Natural killer cell treated with Interleukin-12 subunit alpha and Interleukin-12 subunit beta and Interleukin-15 and Interleukin-18, amount 100 ng/mL, for 72 hours (primary cell): ENCODE measurements around the gene TFB2M. TPM values are rescaled to one million over a fixed set of nuclear protein-coding genes. Genes with fewer than 3 reads are reported as not detected.
A peak's percentile ranks its signal among the peaks of the same experiment; 100 is the strongest.
"Not testable (repeated sequence)": the region's sequence is repeated elsewhere in the genome, so short reads cannot be mapped to it uniquely, and the experiment has no call there.

Experiments
- ATAC-seq, 2 donors: fragments of 150-1000 bp; cut with Tn5 transposase in 1 of 2; sonication (Bioruptor Pico), chemical (Tn5 transposase) in 1 of 2; 2 replicates each; pipeline ENCODE4 v1.10.0; 2021
- DNase-seq: peaks from one replicate; pipeline ENCODE4 v3.0.0; 2022; ENCODE audit warnings: low spot score
- H3K27ac Mint-ChIP-seq, 2 donors: 1 replicate in 1 of 2; 2 replicates in 1 of 2; pipeline ENCODE4 v1.8.0; 2022; ENCODE audit warnings: mixed read lengths in 2 of 2, mild to moderate bottlenecking in 1 of 2, moderate library complexity in 1 of 2
- H3K27me3 Mint-ChIP-seq, 2 donors: 1 replicate in 1 of 2; 2 replicates in 1 of 2; pipeline ENCODE4 v1.8.0; 2022; ENCODE audit warnings: mixed read lengths in 2 of 2
- H3K36me3 Mint-ChIP-seq: one replicate; pipeline ENCODE4 v1.8.0; 2022; ENCODE audit warnings: mixed read lengths
- H3K4me1 Mint-ChIP-seq, 2 donors: 1 replicate in 1 of 2; 2 replicates in 1 of 2; pipeline ENCODE4 v1.8.0; 2022; ENCODE audit warnings: low read depth in 2 of 2, mixed read lengths in 2 of 2, mild to moderate bottlenecking in 1 of 2
- H3K4me3 Mint-ChIP-seq: one replicate; pipeline ENCODE4 v1.8.0; 2022; ENCODE audit warnings: mixed read lengths
- H3K9me3 Mint-ChIP-seq: 2 replicates; pipeline ENCODE4 v1.8.0; 2022; ENCODE audit warnings: mixed read lengths
- total RNA-seq, 2 donors: library from RNA; stranded (reverse); gene quantifications; one replicate each; pipeline ENCODE4 v1.2.3, GENCODE V29; 2022

Gene TFB2M, protein sequence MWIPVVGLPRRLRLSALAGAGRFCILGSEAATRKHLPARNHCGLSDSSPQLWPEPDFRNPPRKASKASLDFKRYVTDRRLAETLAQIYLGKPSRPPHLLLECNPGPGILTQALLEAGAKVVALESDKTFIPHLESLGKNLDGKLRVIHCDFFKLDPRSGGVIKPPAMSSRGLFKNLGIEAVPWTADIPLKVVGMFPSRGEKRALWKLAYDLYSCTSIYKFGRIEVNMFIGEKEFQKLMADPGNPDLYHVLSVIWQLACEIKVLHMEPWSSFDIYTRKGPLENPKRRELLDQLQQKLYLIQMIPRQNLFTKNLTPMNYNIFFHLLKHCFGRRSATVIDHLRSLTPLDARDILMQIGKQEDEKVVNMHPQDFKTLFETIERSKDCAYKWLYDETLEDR
- 10 to 100 TPM; 15.7 to 20.3 TPM for total RNA-seq

DNA sequence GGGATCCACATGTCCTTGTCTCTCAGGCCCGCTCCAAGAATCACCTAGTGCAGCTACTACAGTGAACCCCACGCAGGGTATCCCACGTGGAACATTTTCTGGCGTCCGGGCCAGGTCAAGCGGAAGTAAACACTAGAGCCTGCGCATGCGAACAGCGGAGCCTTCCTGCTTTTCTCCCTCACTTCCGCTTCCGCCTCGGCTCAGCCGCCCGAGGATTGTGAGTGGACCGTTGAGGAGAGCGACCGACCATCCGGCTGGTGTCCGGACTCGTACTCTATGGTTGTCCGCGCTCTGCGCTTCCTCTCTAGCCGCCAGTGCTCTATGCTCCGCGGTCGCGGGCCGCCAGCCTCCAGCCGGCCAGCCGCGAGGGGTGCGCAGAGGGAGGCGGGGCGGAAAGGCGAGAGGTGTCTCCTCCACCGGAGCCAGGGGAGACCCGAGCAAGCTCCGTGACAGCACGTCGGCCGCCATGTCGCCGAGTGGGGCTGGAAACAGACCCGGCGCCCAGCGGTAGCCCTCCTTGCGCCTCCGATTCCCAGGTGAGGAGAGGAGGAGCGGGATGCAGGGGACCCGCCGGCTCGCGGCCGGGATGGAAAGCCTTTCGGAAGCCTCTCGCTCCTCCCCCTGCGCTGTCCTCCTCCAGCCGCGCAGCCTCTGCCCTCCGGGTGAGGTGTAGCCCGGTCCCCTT lies at the start of gene TFB2M, which contains the start of gene CNST:
Gene TFB2M, minus strand, starts transcription at position 134 of the 685 bp plus-strand sequence. Its CDS starts 123 bp downstream, at position 11.
Gene CNST, plus strand, starts transcription at position 329 of the 685 bp plus-strand sequence. CDS start 25,107 bp downstream, outside the sequence.
- ATAC-seq (peak; percentile 99), DNase-seq (peak; percentile 99)
- Mint-ChIP-seq H3K9me3 (no peaks in the 10 kb centered on the region), H3K27ac (peak within 1 kb of the TSS; percentile 88 to 98), H3K4me3 (peak within 1 kb of the TSS; percentile 96), H3K4me1 (peaks cover 28 to 37% of the 10 kb centered on the region in 2 donors), H3K27me3 (no peaks in the 10 kb centered on the region), H3K36me3 (peaks cover 10% of the 10 kb centered on the region)

DNA sequence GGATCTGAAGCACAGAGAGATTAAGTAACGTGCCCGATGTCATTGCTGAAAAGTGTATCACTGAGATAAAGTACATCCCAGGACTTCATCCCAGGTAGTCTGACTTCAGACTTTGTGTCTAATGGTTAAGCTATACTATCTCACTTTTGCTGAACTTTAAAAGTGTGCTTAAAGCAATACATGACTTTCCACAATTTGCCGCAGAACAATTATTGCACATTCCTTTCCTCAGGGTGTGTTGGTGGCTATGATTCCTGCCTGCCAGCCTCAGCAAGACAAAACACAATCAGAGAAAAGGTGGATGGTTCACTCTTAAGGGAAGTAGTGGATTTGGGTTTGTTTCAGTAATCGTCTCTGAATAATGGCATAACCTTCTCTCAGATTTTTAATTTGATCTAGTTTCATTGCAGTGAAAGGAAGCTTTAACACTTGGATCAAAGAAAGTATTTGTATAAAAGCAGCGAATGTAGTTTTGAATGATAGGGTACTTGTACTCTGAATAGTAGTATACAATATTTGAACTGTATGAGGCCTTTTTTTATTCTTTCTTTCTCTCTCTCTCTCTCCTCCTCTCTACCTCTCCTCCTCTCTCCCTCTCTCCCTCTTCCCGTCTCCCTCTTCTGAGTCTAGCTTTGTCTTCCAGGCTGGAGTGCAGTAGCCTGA lies 47.2 kb upstream of the TFB2M start:
- ATAC-seq (no peak), DNase-seq (no peak)
- Mint-ChIP-seq H3K4me3 (no peak overlapping the region), H3K9me3 (no peaks in the 10 kb centered on the region), H3K36me3 (no peaks in the 10 kb centered on the region), H3K4me1 (peaks cover 23 to 32% of the 10 kb centered on the region in 2 donors), H3K27me3 (no peaks in the 10 kb centered on the region), H3K27ac (peak overlapping the region in 1 of 2 donors; percentile 66)

DNA sequence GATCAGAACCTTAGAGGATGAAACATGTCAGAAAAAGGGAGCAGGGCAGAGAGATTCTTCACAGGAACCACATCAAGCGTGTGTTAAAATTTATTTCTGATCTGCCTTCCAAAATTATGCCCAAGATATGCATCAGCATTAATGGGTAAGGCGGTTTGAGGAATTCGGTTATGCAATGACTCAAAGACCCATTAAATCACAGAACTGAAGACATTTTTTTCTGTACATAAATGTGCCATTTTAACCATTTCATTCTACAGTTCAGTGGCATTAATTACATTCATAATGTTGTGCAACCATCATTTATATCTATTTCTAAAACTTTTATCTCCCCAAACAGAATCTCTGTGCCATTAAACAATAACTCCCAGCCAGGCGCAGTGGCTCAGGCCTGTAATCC lies 43.6 kb upstream of the TFB2M start:
- H3K27me3 Mint-ChIP-seq, result no peaks in the 10 kb centered on the region
- ATAC-seq, result no peak
- H3K9me3 Mint-ChIP-seq, result no peaks in the 10 kb centered on the region
- no peak overlapping the region for H3K4me3 Mint-ChIP-seq
- peaks cover 23 to 35% of the 10 kb centered on the region in 2 donors for H3K4me1 Mint-ChIP-seq
- H3K27ac Mint-ChIP-seq, result peak overlapping the region in 1 of 2 donors; percentile 51
- no peaks in the 10 kb centered on the region for H3K36me3 Mint-ChIP-seq
- DNase-seq, result no peak

DNA sequence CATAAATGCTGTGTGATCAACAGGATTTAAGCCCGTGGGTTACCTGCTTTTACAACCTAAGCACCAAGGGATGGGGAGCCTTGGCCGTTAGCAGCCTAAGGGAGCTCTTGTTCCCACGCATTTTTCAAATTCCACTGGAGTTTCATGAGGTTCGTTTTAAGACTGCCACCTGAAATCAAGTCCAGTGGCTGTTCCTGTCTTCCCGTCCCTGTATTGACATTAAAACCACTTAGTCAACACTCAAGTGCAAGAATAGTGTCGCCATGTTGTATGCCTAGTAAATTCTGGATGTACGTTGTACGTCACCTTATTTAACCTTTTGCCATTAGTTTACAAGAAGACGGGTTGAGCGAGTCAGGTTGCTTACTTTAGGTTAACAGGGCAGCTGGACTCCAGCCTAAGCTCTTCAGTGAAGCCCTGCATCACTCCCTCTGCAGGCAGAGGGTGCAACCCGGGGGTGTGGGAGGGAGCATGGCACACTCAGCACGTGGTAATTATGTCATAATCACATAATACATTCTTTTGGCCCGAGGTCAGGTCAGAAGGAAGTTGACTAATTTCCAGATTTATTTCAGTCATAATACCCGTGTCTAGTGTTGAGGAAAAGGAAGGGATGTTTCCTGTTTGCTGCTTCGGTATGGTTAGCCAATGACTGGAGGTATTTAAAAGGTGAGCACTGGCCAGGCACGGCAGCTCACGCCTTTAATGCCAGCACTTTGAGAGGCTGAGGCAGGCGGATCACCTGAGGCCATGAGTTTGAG lies 42.7 kb upstream of the TFB2M start:
- Mint-ChIP-seq H3K4me1 (peaks cover 23 to 32% of the 10 kb centered on the region in 2 donors), H3K36me3 (no peaks in the 10 kb centered on the region), H3K9me3 (no peaks in the 10 kb centered on the region), H3K27me3 (no peaks in the 10 kb centered on the region), H3K4me3 (peak overlapping the region; percentile 25), H3K27ac (peak overlapping the region; percentile 51)
- peak; percentile 64 for DNase-seq
- ATAC-seq, result peak; percentile 82 to 94

DNA sequence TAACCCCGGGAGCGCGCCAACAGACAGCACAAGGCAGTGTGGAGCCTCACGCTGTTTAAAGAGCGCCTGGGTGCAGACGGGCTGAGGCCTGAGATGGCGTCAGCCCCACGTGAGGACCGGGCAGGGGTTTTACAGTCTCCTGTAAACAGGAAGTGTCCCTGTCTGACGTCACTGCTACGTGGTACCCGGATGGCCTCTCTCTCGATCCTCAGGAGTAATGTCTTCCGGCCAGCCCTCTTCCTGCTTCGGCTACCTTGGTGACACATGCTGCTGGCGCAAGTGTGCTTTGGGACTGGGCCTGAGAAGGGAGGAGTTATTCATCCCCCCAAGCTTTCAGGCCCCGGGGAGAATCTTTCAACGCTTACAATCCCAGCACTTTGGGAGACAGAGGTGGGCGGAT lies 41.4 kb upstream of the TFB2M start:
- no peak overlapping the region for H3K4me3 Mint-ChIP-seq
- H3K27ac Mint-ChIP-seq, result no peak overlapping the region
- no peak for DNase-seq
- peaks cover 33 to 39% of the 10 kb centered on the region in 2 donors for H3K4me1 Mint-ChIP-seq
- H3K36me3 Mint-ChIP-seq, result no peaks in the 10 kb centered on the region
- H3K27me3 Mint-ChIP-seq, result no peaks in the 10 kb centered on the region
- no peaks in the 10 kb centered on the region for H3K9me3 Mint-ChIP-seq
- ATAC-seq, result no peak

DNA sequence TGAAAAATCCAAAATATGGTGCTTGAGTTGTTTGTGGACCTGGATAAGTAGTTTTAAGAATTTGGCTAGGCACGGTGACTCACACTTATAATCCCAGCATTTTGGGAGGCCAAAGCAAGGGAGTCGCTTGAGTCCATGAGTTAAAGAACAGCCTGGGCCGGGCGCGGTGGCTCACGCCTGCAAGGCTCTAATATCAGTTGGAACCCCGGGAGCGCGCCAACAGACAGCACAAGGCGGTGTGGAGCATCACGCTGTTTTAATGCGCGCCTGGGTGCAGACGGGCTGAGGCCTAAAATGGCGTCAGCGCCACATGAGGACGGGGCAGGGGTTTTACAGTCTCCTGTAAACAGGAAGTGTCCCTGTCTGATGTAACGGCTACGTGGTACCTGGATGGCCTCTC lies 39.2 kb upstream of the TFB2M start:
- H3K27ac Mint-ChIP-seq, ATAC-seq, DNase-seq, H3K4me3 Mint-ChIP-seq, H3K27me3 Mint-ChIP-seq, H3K9me3 Mint-ChIP-seq, H3K36me3 Mint-ChIP-seq: not testable (repeated sequence)
- H3K4me1 Mint-ChIP-seq, result peaks cover 41 to 45% of the 10 kb centered on the region in 2 donors

DNA sequence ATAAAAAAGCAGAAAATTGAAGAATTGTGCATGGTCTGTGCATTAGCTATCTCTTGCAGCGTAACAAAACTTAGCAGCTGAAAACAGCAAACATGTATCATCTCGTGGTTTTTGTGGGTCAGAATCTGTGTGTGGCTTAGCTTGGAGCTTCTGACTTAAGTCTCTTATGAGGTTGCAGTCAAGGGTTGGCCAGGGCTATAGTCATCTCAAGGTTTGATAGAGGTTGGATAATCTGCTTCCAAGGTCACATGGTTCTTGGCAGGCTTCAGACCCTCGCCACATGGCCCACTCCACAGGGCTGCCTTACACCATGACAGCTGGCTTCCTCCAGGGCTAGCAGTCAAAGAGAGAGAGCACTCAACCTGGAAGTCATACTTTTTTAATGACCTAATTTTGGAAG lies 36.1 kb upstream of the TFB2M start:
- no peak for DNase-seq
- peak; percentile 67 to 88 for ATAC-seq
- H3K27ac Mint-ChIP-seq, result peak overlapping the region in 1 of 2 donors; percentile 62
- H3K9me3 Mint-ChIP-seq, result no peaks in the 10 kb centered on the region
- H3K27me3 Mint-ChIP-seq, result no peaks in the 10 kb centered on the region
- no peak overlapping the region for H3K4me3 Mint-ChIP-seq
- H3K4me1 Mint-ChIP-seq, result peaks cover 32 to 38% of the 10 kb centered on the region in 2 donors
- no peaks in the 10 kb centered on the region for H3K36me3 Mint-ChIP-seq

DNA sequence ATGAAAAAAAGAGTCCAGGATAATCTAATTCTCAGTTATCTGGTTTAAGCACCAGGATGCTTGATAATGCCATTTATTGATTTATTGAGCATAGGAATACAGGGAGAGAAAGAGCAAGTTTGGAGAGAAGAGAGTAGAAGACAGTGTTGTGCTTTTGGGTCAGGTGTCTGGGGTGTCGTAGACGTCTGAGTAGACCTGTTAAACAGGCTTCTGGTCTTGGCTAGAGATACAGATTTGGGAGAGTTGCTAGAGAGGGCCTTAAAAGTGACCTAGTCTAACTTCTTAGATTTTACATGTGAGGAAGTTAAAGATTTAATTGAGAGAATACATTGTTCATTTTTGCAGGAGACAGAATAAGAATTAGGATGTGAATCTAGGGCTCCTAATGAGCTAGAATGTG lies 34.5 kb upstream of the TFB2M start:
- Mint-ChIP-seq H3K4me3 (no peak overlapping the region), H3K9me3 (no peaks in the 10 kb centered on the region), H3K27ac (no peak overlapping the region), H3K36me3 (no peaks in the 10 kb centered on the region), H3K27me3 (no peaks in the 10 kb centered on the region), H3K4me1 (peaks cover 32 to 38% of the 10 kb centered on the region in 2 donors)
- ATAC-seq (no peak), DNase-seq (no peak)

DNA sequence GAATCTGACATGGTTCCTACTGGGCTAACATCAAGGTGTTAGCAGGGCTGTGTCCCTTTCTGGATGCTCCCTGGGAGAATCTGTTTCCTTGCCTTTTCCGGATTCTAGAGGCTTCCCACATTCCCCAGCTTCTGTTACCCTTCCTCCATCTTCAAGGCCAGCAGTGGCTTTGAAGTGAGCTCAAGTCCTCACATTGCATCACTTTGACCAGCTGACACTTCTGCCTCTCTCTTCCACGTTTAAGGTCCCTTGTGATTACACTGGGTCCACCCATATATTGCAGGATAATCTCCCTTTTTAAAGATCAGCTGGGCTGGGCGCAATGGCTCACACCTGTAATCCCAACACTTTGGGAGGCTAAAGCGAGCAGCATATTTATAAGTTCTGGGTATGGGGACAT lies 33.3 kb upstream of the TFB2M start:
- ATAC-seq, result no peak
- Mint-ChIP-seq H3K27ac (peak overlapping the region in 1 of 2 donors; percentile 13), H3K4me3 (no peak overlapping the region), H3K4me1 (peaks cover 32 to 38% of the 10 kb centered on the region in 2 donors), H3K9me3 (no peaks in the 10 kb centered on the region), H3K36me3 (no peaks in the 10 kb centered on the region), H3K27me3 (no peaks in the 10 kb centered on the region)
- no peak for DNase-seq

DNA sequence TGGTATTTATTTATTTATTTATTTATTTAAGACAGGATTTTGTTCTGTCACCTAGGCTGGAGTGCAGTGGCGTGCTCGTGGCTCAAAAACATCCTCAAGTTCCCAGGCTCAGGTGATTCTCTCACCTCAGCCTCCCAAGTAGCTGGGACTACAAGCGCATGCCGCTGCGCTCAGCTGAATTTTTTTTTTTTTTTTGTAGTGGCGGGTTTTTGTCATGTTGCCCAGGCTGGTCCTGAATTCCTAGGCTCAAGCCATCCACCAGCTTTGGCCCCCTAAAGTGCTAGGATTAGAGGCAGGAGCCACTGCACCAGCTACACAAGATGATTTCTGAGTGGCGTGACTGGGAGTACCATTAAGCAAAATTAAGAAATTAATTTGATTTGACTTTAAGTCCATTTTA lies 31.9 kb upstream of the TFB2M start:
- ATAC-seq (no peak), DNase-seq (no peak)
- Mint-ChIP-seq H3K9me3 (no peaks in the 10 kb centered on the region), H3K27ac (no peak overlapping the region), H3K4me1 (peaks cover 26 to 32% of the 10 kb centered on the region in 2 donors), H3K27me3 (no peaks in the 10 kb centered on the region), H3K36me3 (no peaks in the 10 kb centered on the region), H3K4me3 (no peak overlapping the region)

DNA sequence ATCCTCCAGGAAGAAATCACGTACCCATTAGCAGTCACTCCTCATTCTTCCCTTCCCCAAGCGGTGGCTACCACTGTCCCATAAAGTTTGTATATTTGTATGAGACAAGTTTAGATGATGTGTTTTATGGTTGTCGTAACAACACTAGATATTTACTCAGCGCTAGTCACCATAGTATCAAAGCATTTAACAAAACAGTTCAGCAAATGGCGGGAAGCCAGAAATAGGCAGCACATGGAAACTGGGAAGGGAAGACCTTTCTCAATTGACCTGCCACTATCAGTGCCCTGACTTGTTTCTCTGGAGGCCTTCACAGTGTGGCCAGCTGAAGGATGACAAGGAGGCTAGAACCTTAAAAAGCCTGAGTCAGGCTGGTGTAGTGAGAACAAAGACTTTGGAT lies 31.3 kb upstream of the TFB2M start:
- H3K4me1 Mint-ChIP-seq, result peaks cover 24 to 27% of the 10 kb centered on the region in 2 donors
- H3K27ac Mint-ChIP-seq, result no peak overlapping the region
- DNase-seq, result no peak
- no peak overlapping the region for H3K4me3 Mint-ChIP-seq
- H3K9me3 Mint-ChIP-seq, result no peaks in the 10 kb centered on the region
- no peaks in the 10 kb centered on the region for H3K27me3 Mint-ChIP-seq
- no peak for ATAC-seq
- H3K36me3 Mint-ChIP-seq, result no peaks in the 10 kb centered on the region

DNA sequence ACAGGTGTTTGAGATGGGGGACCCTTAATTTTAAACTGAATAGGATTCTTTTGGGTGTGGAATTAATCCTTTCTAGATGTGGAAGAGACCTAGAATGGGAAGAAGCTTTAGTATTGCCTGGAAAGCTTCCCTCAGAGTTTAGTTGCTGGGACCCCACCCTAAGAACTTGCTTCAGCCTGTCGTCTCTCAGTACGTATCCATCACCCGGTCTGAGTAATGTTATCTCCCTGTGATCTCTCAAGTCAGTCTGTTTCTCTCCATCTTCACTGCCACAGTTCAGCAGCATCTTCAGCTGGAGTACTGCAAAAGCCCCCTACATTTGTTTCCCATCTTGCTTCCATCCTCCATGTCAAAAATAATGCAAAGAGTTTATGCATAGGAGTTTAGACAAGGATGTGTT lies 29.1 kb upstream of the TFB2M start:
- H3K9me3 Mint-ChIP-seq, result no peaks in the 10 kb centered on the region
- ATAC-seq (no peak), DNase-seq (no peak)
- no peak overlapping the region for H3K27ac Mint-ChIP-seq
- H3K36me3 Mint-ChIP-seq, result no peaks in the 10 kb centered on the region
- no peak overlapping the region for H3K4me3 Mint-ChIP-seq
- H3K4me1 Mint-ChIP-seq, result peaks cover 19 to 23% of the 10 kb centered on the region in 2 donors
- H3K27me3 Mint-ChIP-seq, result no peaks in the 10 kb centered on the region

DNA sequence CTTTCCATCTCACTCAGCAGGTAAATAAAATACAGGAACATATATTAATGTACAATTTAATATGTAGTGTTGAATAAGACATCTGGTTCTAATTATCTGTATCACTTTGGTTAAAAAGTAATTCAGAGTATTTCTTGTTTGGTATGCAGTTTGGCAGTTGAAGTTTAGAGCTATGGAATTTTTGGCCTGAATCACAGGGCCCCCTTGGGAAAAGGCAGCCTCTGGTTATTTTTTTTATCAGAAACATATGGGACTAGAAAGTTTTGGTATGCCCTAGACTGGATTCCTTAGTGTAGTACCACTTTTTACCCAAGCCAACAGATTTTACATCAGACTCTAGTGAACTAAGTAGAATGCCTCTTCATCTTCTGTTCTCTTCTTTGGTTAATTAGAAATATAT lies 26.6 kb upstream of the TFB2M start:
- Mint-ChIP-seq H3K4me1 (peaks cover 11 to 17% of the 10 kb centered on the region in 2 donors), H3K36me3 (no peaks in the 10 kb centered on the region), H3K9me3 (no peaks in the 10 kb centered on the region), H3K4me3 (no peak overlapping the region), H3K27me3 (no peaks in the 10 kb centered on the region), H3K27ac (no peak overlapping the region)
- no peak for ATAC-seq
- DNase-seq, result no peak
